ENCODE measurements around the gene THADA. TPM values are rescaled to one million over a fixed set of nuclear protein-coding genes. Genes with fewer than 3 reads are reported as not detected.

Gene THADA
- total RNA-seq, 1 donor from 2014 or later: 40.4 TPM

GRCh38 chr2:43228756-43229659 lies 366.8 kb downstream of the THADA start:
- intact Hi-C loops (cut with micrococcal nuclease): loop anchor here (1.0 kb wide), 6 partner anchors 8 to 313 kb away; no protein-coding TSS in a partner anchor

- intact Hi-C loops (cut with micrococcal nuclease): no loop called here
Measured at GRCh38 chr2:43228321-43228751, 367.5 kb downstream of the THADA start.

- intact Hi-C loops (cut with micrococcal nuclease): loop anchor here (2.0 kb wide), 3 partner anchors 199 to 417 kb away; partner anchors contain the start of gene THADA
Measured at GRCh38 chr2:43227830-43228281, 368.0 kb downstream of the THADA start.

- intact Hi-C loops (cut with micrococcal nuclease): loop anchor here (1.0 to 2.0 kb wide), 6 partner anchors 9 to 416 kb away; partner anchors contain the start of gene THADA
Measured at GRCh38 chr2:43226955-43227829, 368.6 kb downstream of the THADA start.

GRCh38 chr2:43226558-43226954 lies 369.3 kb downstream of the THADA start, which contains the start of gene ZFP36L2:
ZFP36L2 (minus strand) TSS chr2:43226606; CDS start chr2:43226315, 291 bp downstream.
- intact Hi-C loops (cut with micrococcal nuclease): loop anchor here (1.0 to 2.0 kb wide), 6 partner anchors 8 to 416 kb away; partner anchors contain the start of gene THADA

GRCh38 chr2:43225788-43226557 lies 369.9 kb downstream of the THADA start:
- intact Hi-C loops (cut with micrococcal nuclease): loop anchor here (1.0 to 2.0 kb wide), 6 partner anchors 8 to 415 kb away; partner anchors contain the start of gene THADA

GRCh38 chr2:43225093-43225787 lies 370.6 kb downstream of the THADA start:
- intact Hi-C loops (cut with micrococcal nuclease): no loop called here

- intact Hi-C loops (cut with micrococcal nuclease): no loop called here
Measured at GRCh38 chr2:43224571-43225092, 371.2 kb downstream of the THADA start.

- intact Hi-C loops (cut with micrococcal nuclease): no loop called here
Measured at GRCh38 chr2:43224131-43224570, 371.7 kb downstream of the THADA start.

- intact Hi-C loops (cut with micrococcal nuclease): no loop called here
Measured at GRCh38 chr2:43223521-43224001, 372.3 kb downstream of the THADA start.

- intact Hi-C loops (cut with micrococcal nuclease): no loop called here
Measured at GRCh38 chr2:43222475-43223309, 373.1 kb downstream of the THADA start.

GRCh38 chr2:43221763-43222474 lies 373.9 kb downstream of the THADA start:
- intact Hi-C loops (cut with micrococcal nuclease): loop anchor here (1.0 kb wide), 1 partner anchor 7 kb away; no protein-coding TSS in a partner anchor

- intact Hi-C loops (cut with micrococcal nuclease): loop anchor here (1.0 kb wide), 1 partner anchor 8 kb away; no protein-coding TSS in a partner anchor
Measured at GRCh38 chr2:43221124-43221762, 374.6 kb downstream of the THADA start.

GRCh38 chr2:43220760-43221123 lies 375.1 kb downstream of the THADA start:
- intact Hi-C loops (cut with micrococcal nuclease): loop anchor here (1.0 kb wide), 3 partner anchors 9 to 89 kb away; no protein-coding TSS in a partner anchor

- intact Hi-C loops (cut with micrococcal nuclease): loop anchor here (1.0 kb wide), 2 partner anchors 46 to 89 kb away; no protein-coding TSS in a partner anchor
Measured at GRCh38 chr2:43220229-43220751, 375.5 kb downstream of the THADA start.

GRCh38 chr2:43219383-43220228 lies 376.2 kb downstream of the THADA start:
- intact Hi-C loops (cut with micrococcal nuclease): loop anchor here (1.0 to 2.0 kb wide), 4 partner anchors 45 to 409 kb away; no protein-coding TSS in a partner anchor

Measured in T-helper 2 cell treated with Interferon-gamma antibody and Interleukin-4, amounts not matched to agents 100 ng/mL and 5 ng/mL, for 36 hours (primary cell).